Ascending aorta (tissue), 2 donors: ENCODE measurements around the gene FRMD4A. TPM values are rescaled to one million over a fixed set of nuclear protein-coding genes. Genes with fewer than 3 reads are reported as not detected.

Source experiments
- DNase-seq, 2 donors: peaks; one replicate each; pipeline ENCODE4 v3.0.0-alpha.2; 2019; ENCODE audit warnings: low spot score in 2 of 2
- H3K27ac ChIP-seq, 2 donors: fragments of 200-600 bp; sonication (generic); one replicate each; pipeline ENCODE4 v1.5.1; 2016 to 2017; ENCODE audit warnings: mild to moderate bottlenecking in 1 of 2
- H3K27me3 ChIP-seq: fragments of 200-600 bp; sonication (generic); one replicate; pipeline ENCODE4 v1.5.1; 2017
- H3K36me3 ChIP-seq, 2 donors: fragments of 200-600 bp; sonication (generic); one replicate each; pipeline ENCODE4 v1.5.1; 2016
- H3K4me1 ChIP-seq, 2 donors: fragments of 200-600 bp; sonication (generic); one replicate each; pipeline ENCODE4 v1.5.1; 2016 to 2017; ENCODE audit warnings: mild to moderate bottlenecking in 1 of 2
- H3K4me3 ChIP-seq, 2 donors: fragments of 200-600 bp; sonication (generic); one replicate each; pipeline ENCODE4 v1.5.1; 2016 to 2017; ENCODE audit warnings: mild to moderate bottlenecking in 1 of 2
- H3K9me3 ChIP-seq, 2 donors: fragments of 200-600 bp; sonication (generic); one replicate each; pipeline ENCODE4 v1.5.1; 2016
- CTCF ChIP-seq, 3 experiments: fragments of 200-600 bp in 2 of 3; fragments of 450-650 bp in 1 of 3; sonication (generic) in 2 of 3; IDR thresholded peaks; one replicate each; pipeline ENCODE4 v1.5.1; 2016 to 2019; ENCODE audit warnings: antibody characterized with exemption in 3 of 3, mild to moderate bottlenecking in 1 of 3, moderate library complexity in 1 of 3
- intact Hi-C: fragments of 100-400 bp; cut with DNase I; formaldehyde crosslinking; loops from one replicate; pipeline ENCODE4 v1.15.1; 2023
- total RNA-seq: library from RNA; depleted of rRNA; stranded (reverse); fragments of >200 nt; gene quantifications from one replicate; pipeline ENCODE4 v1.1.0, GENCODE V29; 2016

Gene FRMD4A
- 108 TPM for total RNA-seq

- Histone ChIP-seq H3K27ac (no peak within 1 kb of the TSS), H3K4me3 (no peak within 1 kb of the TSS), H3K4me1 (no peaks in the 10 kb centered on the region), H3K36me3 (no peaks in the 10 kb centered on the region), H3K9me3 (no peaks in the 10 kb centered on the region), H3K27me3 (no peaks in the 10 kb centered on the region)
- TF ChIP-seq CTCF (IDR thresholded peaks at IDR 0.05) = no peak
- no peak for DNase-seq
- intact Hi-C loops = no loop called here
Observed at GRCh38 chr10:14330388-14331061, at the start of gene FRMD4A. Gene FRMD4A (minus strand): TSS chr10:14330924.

- no peak for DNase-seq
- intact Hi-C loops = no loop called here
Observed at GRCh38 chr10:14379556-14380280, 49.0 kb upstream of the FRMD4A start.

GRCh38 chr10:14378387-14378960, 47.8 kb upstream of the FRMD4A start:
- Histone ChIP-seq H3K27ac (no peak overlapping the region), H3K27me3 (no peaks in the 10 kb centered on the region), H3K9me3 (no peaks in the 10 kb centered on the region), H3K4me3 (no peak overlapping the region), H3K4me1 (no peaks in the 10 kb centered on the region), H3K36me3 (no peaks in the 10 kb centered on the region)
- no peak for TF ChIP-seq CTCF (IDR thresholded peaks at IDR 0.05)
- DNase-seq = no peak
- intact Hi-C loops = no loop called here

More at GRCh38 chr10:14379556-14380280, 49.0 kb upstream of the FRMD4A start:
- H3K4me3 ChIP-seq = no peak overlapping the region
- H3K27me3 ChIP-seq = no peaks in the 10 kb centered on the region
- TF ChIP-seq CTCF (IDR thresholded peaks at IDR 0.05) = no peak
- no peak overlapping the region for H3K27ac ChIP-seq
- H3K36me3 ChIP-seq = no peaks in the 10 kb centered on the region
- H3K9me3 ChIP-seq = no peaks in the 10 kb centered on the region
- no peaks in the 10 kb centered on the region for H3K4me1 ChIP-seq

GRCh38 chr10:14377591-14378175, 47.0 kb upstream of the FRMD4A start:
- TF ChIP-seq CTCF (IDR thresholded peaks at IDR 0.05) = no peak
- intact Hi-C loops = no loop called here
- H3K9me3 ChIP-seq = no peaks in the 10 kb centered on the region
- no peak for DNase-seq
- no peaks in the 10 kb centered on the region for H3K4me1 ChIP-seq
- no peak overlapping the region for H3K4me3 ChIP-seq
- H3K36me3 ChIP-seq = no peaks in the 10 kb centered on the region
- H3K27ac ChIP-seq = no peak overlapping the region
- no peaks in the 10 kb centered on the region for H3K27me3 ChIP-seq

GRCh38 chr10:14374745-14375445, 44.2 kb upstream of the FRMD4A start:
- no peaks in the 10 kb centered on the region for H3K36me3 ChIP-seq
- H3K27ac ChIP-seq = no peak overlapping the region
- no peak for DNase-seq
- H3K9me3 ChIP-seq = no peaks in the 10 kb centered on the region
- H3K4me1 ChIP-seq = no peaks in the 10 kb centered on the region
- intact Hi-C loops = no loop called here
- no peaks in the 10 kb centered on the region for H3K27me3 ChIP-seq
- no peak overlapping the region for H3K4me3 ChIP-seq
- no peak for TF ChIP-seq CTCF (IDR thresholded peaks at IDR 0.05)
